Astrocyte of the cerebellum (primary cell): ENCODE measurements around the gene ITSN1.
"Not testable (repeated sequence)": the region's sequence is repeated elsewhere in the genome, so short reads cannot be mapped to it uniquely, and the experiment has no call there.

Experiments
- DNase-seq: peaks from one replicate; pipeline ENCODE4 v3.0.0-alpha.2; 2011; ENCODE audit warnings: low read depth
- H3K4me3 ChIP-seq: 2 replicates; pipeline ENCODE4 v1.5.1; 2011; ENCODE audit warnings: mild to moderate bottlenecking, low read depth, low read length, moderate library complexity
- CTCF ChIP-seq: IDR thresholded peaks from 2 replicates; pipeline ENCODE4 v1.5.1; 2012; ENCODE audit warnings: low read length, low read depth, moderate library complexity, mild to moderate bottlenecking; ENCODE audit errors: missing control alignments
- in situ Hi-C: cut with HindIII; loops from 2 replicates; pipeline ENCODE4 v1.10.0; 2017; ENCODE audit warnings: low sequenced_read_pairs

Gene ITSN1

GRCh38 chr21:33857846-33858666 lies 215.8 kb downstream of the ITSN1 start:
- in situ Hi-C loops = loop anchor here (5.0 kb wide), 1 partner anchor 44 kb away; no protein-coding TSS in a partner anchor
- H3K4me3 ChIP-seq = no peak overlapping the region
- no peak for TF ChIP-seq CTCF
- DNase-seq = no peak

GRCh38 chr21:33858667-33859372 lies 216.5 kb downstream of the ITSN1 start:
- in situ Hi-C loops = loop anchor here (5.0 kb wide), 1 partner anchor 43 kb away; no protein-coding TSS in a partner anchor
- H3K4me3 ChIP-seq = no peak overlapping the region
- DNase-seq = no peak
- no peak for TF ChIP-seq CTCF

- DNase-seq = no peak
- H3K4me3 ChIP-seq = no peak overlapping the region
- in situ Hi-C loops = loop anchor here (5.0 kb wide), 1 partner anchor 43 kb away; no protein-coding TSS in a partner anchor
- TF ChIP-seq CTCF = no peak
Observed at GRCh38 chr21:33859373-33860102, 217.2 kb downstream of the ITSN1 start.

DNA sequence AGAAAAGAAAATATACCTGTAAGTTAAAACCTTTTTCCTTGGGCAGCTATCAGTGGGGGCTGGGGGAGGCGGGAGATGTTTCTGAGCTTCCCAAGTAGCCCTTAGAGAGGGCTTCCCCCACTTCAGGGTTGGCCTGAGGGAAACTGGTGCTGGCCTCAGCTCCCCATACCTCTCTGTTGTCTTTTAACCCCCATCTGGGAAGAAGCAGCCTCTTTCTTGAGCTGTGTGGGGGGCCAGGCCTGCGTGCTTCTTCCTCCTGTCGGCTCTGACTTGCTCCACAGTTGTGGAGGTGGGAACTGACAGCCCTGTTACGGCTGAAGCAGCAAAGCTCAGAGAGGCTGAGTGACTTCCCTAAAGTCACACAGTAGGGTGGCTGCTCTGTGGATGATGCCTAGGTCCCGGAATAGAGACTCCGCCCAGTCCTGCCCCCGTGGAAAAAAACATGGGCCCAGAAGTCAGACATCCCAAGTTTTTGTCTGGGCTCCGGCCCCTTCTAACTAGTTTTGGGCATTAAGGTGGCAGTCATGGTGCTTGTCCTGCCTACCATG lies 218.1 kb downstream of the ITSN1 start:
- no peak for DNase-seq
- no peak for TF ChIP-seq CTCF
- H3K4me3 ChIP-seq = no peak overlapping the region
- in situ Hi-C loops = no loop called here

DNA sequence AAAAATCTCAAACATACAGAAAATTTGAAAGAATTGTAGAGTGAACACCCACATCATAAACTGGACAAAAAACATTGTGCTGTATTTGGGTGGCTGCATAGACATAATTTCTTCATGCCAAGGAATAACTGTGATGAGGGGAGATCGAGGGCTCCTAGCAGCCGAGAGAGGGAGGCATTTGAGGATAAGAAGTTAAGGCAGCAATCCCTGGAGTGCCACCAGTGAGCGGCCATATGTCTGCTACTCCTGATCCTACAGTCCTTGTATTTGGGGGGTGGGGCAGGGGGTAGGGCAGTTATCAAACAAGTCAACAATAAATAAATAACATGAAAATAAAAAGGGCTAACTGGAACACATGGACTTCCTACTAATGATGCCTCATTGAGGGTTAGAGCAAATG lies 218.8 kb downstream of the ITSN1 start:
- in situ Hi-C loops = no loop called here
- no peak for DNase-seq
- TF ChIP-seq CTCF = no peak
- H3K4me3 ChIP-seq = no peak overlapping the region

DNA sequence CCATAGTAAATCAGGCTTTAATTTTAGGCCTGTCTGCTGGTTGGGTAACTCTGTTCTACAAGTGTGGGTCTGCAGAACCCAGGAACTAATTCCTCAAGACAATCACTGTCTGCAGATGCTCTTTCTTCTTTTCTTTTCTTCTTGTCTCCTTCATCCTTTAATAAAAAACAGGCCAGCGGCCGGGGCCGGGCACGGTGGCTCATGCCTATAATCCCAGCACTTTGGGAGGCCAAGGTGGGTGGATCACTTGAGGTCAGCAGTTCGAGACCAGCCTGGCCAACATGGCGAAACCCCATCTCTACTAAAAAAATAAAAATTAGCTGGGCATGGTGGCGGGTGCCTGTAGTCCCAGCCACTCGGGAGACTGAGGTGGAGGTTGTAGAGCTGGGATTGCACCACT lies 220.9 kb downstream of the ITSN1 start:
- in situ Hi-C loops, DNase-seq, H3K4me3 ChIP-seq: not testable (repeated sequence)
